Keratinocyte (primary cell): ENCODE results near the gene RCBTB2.

ENCODE experiments used
- CTCF ChIP-seq, 3 experiments: IDR thresholded peaks in 1 of 3; conservative IDR thresholded peaks in 1 of 3; optimal IDR thresholded peaks in 1 of 3; 2 replicates in 2 of 3; 3 replicates in 1 of 3; pipeline versions ENCODE3 to v1.5.1; 2011; ENCODE audit warnings: low read length in 3 of 3, mild to moderate bottlenecking in 3 of 3, moderate library complexity in 2 of 3, control low read depth in 1 of 3, inconsistent platforms in 1 of 3; ENCODE audit not compliant: insufficient read depth in 2 of 3; ENCODE audit errors: extremely low read depth in 1 of 3
- EZH2 ChIP-seq: IDR thresholded peaks from one replicate; pipeline ENCODE4 v1.6.1; 2012; ENCODE audit warnings: inconsistent platforms, mild to moderate bottlenecking, low read length, moderate library complexity

GRCh38 chr13:48456546-48456945, 76.3 kb downstream of the RCBTB2 start:
- TF ChIP-seq CTCF (optimal IDR thresholded peaks at IDR 0.05 in 1 of 3, IDR thresholded peaks at IDR 0.05 in 1 of 3, conservative IDR thresholded peaks at IDR 0.05 in 1 of 3; ENCODE audit: extremely low read depth in 1 of 3, insufficient read depth in 2 of 3, low read length in 3 of 3) (no peak), EZH2 (no peak)
